ENCODE data around the gene BRMS1L. TPM values are rescaled to one million over a fixed set of nuclear protein-coding genes. Genes with fewer than 3 reads are reported as not detected.

Gene BRMS1L
- polyA plus RNA-seq, 1 donor from 2014 or later: 30.8 TPM

GRCh38 chr14:35866595-35867279, 40.6 kb downstream of the BRMS1L start:
- H3K36me3 ChIP-seq (ENCODE audit: insufficient read depth, low read length): no peaks in the 10 kb centered on the region
- no peak overlapping the region for H3K4me2 ChIP-seq (ENCODE audit: low read length)
- no peak overlapping the region for H3K27ac ChIP-seq (ENCODE audit: low read length)

GRCh38 chr14:35867280-35867629, 41.1 kb downstream of the BRMS1L start:
- no peaks in the 10 kb centered on the region for H3K27me3 ChIP-seq (ENCODE audit: insufficient read depth, low read depth, low read length)
- no peaks in the 10 kb centered on the region for H3K36me3 ChIP-seq (ENCODE audit: insufficient read depth, low read length)
- no peak overlapping the region for H2AFZ ChIP-seq (ENCODE audit: low read depth, low read length)
- no peaks in the 10 kb centered on the region for H3K9me2 ChIP-seq (ENCODE audit: insufficient read depth, low read length)
- no peaks in the 10 kb centered on the region for H3F3A ChIP-seq (ENCODE audit: insufficient read depth, low read length, poor library complexity, severe bottlenecking)
- H3K9me3 ChIP-seq (ENCODE audit: low read length): no peaks in the 10 kb centered on the region
- H3K9ac ChIP-seq (ENCODE audit: low read length): no peak overlapping the region
- no peak overlapping the region for H3K27ac ChIP-seq (ENCODE audit: low read length)
- no peak overlapping the region for H3K4me3 ChIP-seq (ENCODE audit: low read length)
- no peaks in the 10 kb centered on the region for H3K79me2 ChIP-seq (replicated peaks; ENCODE audit: insufficient read depth, low read length)
- H3K4me2 ChIP-seq (ENCODE audit: low read length): no peak overlapping the region
- no peaks in the 10 kb centered on the region for H4K20me1 ChIP-seq (ENCODE audit: insufficient read depth)
- no peak for TF ChIP-seq CTCF (IDR thresholded peaks at IDR 0.05; ENCODE audit: poor library complexity, severe bottlenecking)
- no peak for TF ChIP-seq SMC3 (conservative IDR thresholded peaks at IDR 0.05; ENCODE audit: poor library complexity)
- TF ChIP-seq EZH2 (IDR thresholded peaks at IDR 0.05; ENCODE audit: borderline replicate concordance, insufficient read depth, low read length, poor library complexity, severe bottlenecking): no peak
- TF ChIP-seq RAD21 (conservative IDR thresholded peaks at IDR 0.05): no peak
- no peak for TF ChIP-seq REST (IDR thresholded peaks at IDR 0.05; ENCODE audit: borderline replicate concordance)

More at GRCh38 chr14:35866595-35867279, 40.6 kb downstream of the BRMS1L start:
- H3K9me2 ChIP-seq (ENCODE audit: insufficient read depth, low read length): no peaks in the 10 kb centered on the region
- H3K27me3 ChIP-seq (ENCODE audit: insufficient read depth, low read depth, low read length): no peaks in the 10 kb centered on the region
- no peak overlapping the region for H3K4me3 ChIP-seq (ENCODE audit: low read length)
- no peaks in the 10 kb centered on the region for H3K79me2 ChIP-seq (replicated peaks; ENCODE audit: insufficient read depth, low read length)
- H3K9me3 ChIP-seq (ENCODE audit: low read length): no peaks in the 10 kb centered on the region
- H3K9ac ChIP-seq (ENCODE audit: low read length): no peak overlapping the region
- H3F3A ChIP-seq (ENCODE audit: insufficient read depth, low read length, poor library complexity, severe bottlenecking): no peaks in the 10 kb centered on the region
- H4K20me1 ChIP-seq (ENCODE audit: insufficient read depth): no peaks in the 10 kb centered on the region
- H2AFZ ChIP-seq (ENCODE audit: low read depth, low read length): no peak overlapping the region
- TF ChIP-seq CTCF (IDR thresholded peaks at IDR 0.05; ENCODE audit: poor library complexity, severe bottlenecking) (no peak), TAF1 (IDR thresholded peaks at IDR 0.05; ENCODE audit: low read depth) (no peak), EP300 (conservative IDR thresholded peaks at IDR 0.05; ENCODE audit: poor library complexity, severe bottlenecking) (no peak), REST (IDR thresholded peaks at IDR 0.05; ENCODE audit: borderline replicate concordance) (no peak), MXI1 (conservative IDR thresholded peaks at IDR 0.05; ENCODE audit: poor library complexity, severe bottlenecking) (no peak), POLR2AphosphoS5 (IDR thresholded peaks at IDR 0.05) (no peak), EZH2 (IDR thresholded peaks at IDR 0.05; ENCODE audit: borderline replicate concordance, insufficient read depth, low read length, poor library complexity, severe bottlenecking) (no peak), SMC3 (conservative IDR thresholded peaks at IDR 0.05; ENCODE audit: poor library complexity) (no peak), RAD21 (conservative IDR thresholded peaks at IDR 0.05) (no peak)

Data from neural cell (in vitro differentiated cells).